ENCODE data around the gene IL17D.

Gene IL17D

DNA sequence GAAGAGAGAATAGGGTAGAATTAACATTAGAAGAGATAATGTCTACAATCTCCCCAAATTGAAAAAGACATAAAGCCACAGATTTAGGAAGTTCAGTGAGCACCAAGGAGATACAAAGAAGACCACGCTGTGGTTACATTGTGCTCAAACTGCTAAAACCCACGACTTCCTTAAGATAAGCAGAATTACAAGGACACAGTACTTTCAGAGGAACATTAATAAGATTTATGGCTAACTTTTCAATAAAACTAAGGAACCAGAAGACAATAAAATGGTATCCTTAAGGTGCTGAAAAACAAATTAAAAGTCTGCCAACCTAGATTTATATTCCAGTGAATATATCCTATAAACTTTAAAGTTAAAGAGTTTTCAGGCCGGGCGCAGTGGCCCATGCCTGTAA, 7.4 kb upstream of the IL17D start:
- DNase-seq: no peak

DNA sequence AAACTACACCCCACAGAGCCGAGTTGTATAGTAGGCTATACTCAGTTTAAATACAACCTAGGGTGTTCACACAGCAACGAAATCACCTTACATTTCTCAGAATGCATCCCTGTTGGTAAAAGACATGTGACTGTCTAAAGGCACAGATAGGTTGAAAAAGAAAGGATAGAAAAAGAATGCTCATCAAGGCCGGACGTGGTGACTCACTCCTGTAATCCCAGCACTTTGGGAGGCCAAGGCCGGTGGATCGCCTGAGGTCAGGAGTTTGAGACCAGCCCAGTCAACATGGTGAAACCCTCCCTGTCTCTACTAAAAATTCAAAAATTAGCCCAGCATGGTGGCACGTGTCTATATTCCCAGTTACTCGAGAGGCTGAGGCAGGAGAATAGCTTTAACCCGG, 3.8 kb upstream of the IL17D start:
- no peak for DNase-seq

DNA sequence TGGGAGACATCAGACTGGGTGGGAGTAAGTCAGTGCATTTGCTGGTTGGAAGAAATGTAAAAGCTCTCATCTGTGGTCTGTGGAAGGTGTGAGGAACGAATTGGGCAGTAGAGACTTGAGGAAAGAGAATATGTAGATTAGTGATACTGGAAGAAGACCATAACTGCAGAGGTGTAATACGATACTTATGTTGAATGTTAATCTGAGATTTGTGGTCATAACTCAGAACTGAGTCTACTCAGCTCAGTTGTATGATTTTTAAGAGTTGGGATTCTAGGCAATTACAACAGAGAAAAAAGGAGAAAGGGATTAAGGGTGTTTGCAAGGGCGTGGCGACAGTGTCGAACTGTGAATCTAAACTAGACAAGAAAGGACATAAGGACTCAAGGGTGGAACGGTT, 3.2 kb upstream of the IL17D start:
- DNase-seq: no peak

DNA sequence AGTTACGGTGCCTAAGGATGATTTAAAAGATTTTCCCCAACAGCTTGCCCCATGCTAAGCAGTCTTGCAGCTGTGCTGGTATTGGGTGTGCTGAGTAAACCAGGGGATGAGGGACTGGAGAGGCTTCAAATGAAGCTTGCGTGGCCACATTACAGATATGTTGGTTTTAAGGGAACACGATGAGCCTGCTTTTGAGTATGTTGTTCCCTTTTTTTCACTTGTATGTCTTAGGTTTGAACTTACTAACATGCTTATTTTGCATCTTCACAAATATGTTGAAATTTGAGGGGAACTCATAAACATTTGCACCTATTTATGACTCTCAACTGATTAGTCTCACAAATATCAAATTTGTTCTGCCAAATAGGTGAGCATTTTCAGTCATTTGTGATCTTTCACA, 2.0 kb upstream of the IL17D start:
- no peak for DNase-seq

DNA sequence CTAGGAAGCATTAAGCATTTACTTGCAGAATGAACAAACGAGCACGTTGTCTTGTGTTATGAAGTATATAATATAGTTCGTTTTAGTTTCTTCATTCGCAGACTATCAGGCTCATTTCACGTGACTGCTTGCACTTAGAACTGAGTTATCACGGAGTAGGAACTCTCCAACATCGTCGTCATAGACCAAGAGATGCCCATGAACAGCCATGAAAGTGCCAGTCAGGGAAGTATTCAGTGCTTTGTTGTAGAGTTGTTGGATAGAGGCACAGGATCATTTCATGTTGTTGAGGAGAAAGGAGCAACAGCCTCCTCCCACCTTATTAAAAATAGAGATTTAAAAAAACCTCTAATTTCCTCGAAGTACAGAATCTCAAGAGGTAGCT, 977 bp upstream of the IL17D start:
- DNase-seq: no peak

DNA sequence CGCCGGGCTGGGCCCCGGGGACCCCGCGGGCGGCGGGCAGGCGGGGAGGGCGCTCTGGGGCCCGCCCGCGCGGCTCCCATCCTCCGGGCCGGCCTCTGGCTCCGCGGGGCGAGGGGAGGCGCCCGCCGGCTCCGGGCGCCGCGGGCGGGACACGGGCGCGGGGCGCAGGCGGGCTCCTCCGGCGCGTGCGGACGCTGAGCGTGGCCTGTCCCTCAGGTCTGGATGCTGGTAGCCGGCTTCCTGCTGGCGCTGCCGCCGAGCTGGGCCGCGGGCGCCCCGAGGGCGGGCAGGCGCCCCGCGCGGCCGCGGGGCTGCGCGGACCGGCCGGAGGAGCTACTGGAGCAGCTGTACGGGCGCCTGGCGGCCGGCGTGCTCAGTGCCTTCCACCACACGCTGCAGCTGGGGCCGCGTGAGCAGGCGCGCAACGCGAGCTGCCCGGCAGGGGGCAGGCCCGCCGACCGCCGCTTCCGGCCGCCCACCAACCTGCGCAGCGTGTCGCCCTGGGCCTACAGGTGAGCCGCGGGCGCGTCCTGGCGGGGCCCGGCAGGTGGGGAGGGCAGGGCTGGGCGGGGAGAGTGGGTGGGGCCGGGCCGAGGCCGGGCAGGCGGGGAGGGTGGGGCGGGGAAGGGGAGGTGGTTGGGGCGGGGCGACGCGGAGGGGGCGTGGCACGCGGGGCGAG, 420 bp downstream of the IL17D start:
- DNase-seq: peak; percentile 24 to 81

DNA sequence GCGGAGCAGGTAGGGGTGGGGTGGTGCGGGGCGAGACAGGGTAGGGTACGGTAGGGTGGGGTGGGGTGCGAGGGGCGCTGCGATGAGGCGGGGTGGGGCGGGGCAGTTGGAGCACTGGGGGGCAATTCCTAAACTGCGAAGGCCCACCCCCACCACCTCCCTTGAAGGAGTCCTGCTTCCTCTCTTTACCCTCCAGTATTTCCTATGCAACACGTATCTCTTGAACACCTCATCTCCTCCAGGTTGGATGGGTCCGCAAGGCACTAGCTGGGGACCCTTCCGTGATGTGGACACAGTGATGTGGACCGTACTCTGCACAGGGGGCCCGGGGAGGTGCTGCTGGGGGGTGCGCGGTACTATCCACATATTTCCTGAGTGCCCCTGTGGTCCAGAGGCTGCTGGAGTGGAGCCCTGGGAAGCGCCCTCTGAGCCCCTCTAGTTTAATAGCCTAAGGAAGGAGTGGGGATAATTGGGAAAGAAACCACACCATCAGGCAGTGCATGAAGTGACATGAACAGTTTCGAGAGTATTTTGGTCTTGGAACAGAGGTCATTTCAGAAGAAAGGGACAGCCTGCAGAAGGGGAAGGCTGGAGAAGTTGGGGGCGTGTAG, 1.1 kb downstream of the IL17D start:
- DNase-seq: no peak

DNA sequence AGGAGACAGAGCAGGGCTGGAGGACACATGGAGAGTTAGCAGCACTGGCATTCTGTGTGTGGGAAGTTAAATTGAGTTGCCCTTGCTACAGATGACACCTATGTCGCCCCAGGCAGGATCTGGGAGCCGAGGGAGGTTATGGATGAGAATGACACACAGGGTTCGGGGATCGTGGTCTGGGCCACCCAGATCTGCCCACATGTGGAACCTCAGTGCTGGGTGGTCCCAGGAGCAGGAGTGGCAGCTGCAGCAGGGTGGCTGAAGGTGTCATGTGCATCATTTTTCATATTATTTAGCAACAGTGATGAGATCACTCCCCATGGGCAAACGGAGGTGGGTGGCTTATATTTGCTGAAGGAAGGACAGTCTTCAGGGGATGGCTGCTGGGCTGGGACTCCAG, 3.2 kb downstream of the IL17D start:
- no peak for DNase-seq

DNA sequence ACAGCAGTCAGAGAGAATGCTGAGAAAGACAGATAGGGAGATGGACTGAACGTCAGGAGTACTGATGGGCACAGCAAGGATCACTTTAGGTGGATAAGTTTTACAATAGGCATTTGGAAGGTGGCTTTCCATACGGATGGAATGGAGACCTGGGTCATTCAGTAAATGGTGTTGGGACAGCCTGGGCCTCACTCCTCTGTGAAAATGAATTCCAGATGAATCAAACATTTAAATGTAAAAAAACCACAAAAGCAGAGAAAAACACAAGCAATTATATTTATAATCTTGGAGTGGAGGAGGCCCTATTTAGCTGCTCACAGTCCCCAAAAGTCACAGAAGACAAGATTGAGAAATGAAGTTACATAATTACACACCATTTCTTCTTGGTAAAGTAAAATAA, 4.7 kb downstream of the IL17D start:
- no peak for DNase-seq

DNA sequence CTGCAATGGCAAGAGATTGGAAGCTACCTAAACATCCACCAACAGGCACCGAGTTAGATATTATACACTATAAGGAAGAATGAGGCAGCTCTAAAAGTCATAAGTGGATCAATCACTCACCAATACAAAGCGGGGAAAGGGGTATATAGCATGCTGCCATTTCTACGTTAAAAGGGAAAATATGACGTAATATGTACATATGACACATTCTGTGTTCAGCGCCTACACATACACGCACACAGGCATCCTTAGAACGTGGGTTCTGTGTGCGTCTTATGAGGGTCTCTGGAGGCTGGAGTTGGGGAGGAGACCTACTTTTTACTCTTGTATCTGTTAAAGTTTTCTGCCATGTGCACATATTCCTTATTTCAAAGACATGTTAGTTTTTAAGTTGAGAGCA, 5.9 kb downstream of the IL17D start:
- DNase-seq: no peak

DNA sequence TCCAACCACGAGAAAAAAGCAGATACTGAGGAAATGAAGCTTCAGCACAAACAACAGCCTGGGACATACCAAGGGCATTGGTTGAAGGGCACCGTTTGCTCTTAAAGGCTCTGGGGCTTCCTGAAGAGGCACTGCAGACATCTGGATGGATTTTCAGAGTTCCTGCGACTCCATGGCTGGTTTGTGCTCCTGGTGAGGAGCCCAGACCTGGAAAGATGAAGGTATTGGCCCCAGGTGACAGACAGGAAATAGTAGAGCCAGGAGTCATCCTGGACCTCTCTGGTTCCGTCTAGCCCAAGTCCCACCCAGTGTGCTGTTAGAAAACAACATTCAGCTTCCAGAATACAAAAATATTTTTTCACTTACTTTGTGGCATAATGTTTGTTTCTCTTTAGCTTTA, 6.3 kb downstream of the IL17D start:
- DNase-seq: no peak

DNA sequence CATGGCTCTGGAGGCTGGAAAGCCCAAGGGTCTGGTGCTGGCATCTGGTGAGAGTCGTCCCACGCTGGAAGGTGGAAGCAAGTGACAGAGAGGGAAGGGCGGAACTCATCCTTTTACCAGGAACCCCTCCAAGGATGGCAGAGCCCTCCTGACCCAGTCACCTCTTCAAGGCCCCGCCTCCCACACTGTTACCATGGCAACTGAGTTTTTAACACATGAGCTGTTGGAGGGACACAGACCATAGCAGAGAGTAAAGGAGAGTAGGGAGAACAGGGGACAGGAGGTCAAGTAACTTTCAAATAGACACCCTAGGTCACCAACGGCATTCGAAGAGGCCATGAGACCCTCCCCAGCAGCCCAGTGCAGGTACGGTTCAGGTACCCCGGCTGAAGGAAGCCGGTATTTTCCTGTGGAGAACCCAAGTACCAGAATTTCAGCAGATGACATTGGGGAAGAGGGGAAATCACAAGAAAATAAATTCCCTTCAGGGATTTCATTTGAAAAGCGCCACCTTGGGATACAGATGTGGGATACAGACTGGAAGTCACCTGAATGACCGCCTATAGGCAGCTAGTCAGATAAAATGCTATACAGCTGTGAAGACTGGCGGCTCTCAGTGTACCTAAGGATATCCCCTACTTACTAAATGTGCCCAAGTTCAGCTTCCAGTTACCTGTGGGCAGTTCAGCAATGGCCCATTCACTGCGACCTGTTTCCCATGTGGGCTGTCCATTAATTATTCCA, 8.0 kb downstream of the IL17D start:
- no peak for DNase-seq

DNA sequence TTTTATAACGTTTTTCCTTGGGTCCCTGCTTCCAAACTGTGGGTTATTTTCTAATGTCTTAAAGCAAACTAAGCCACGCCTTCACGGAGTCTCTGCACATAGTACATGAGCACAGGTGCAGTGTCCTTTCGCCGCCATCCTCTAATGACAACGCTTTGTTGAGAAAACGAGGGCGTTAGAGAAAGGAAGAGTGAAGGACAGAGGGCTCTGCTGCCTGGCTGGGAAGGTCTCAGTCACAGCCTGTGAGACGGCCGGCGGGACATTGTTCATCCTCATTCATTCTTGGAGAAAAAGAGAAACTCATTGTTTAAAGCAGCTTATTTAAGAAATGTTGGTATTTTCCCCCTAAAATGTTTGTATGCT, 9.5 kb downstream of the IL17D start:
- DNase-seq: no peak

DNA sequence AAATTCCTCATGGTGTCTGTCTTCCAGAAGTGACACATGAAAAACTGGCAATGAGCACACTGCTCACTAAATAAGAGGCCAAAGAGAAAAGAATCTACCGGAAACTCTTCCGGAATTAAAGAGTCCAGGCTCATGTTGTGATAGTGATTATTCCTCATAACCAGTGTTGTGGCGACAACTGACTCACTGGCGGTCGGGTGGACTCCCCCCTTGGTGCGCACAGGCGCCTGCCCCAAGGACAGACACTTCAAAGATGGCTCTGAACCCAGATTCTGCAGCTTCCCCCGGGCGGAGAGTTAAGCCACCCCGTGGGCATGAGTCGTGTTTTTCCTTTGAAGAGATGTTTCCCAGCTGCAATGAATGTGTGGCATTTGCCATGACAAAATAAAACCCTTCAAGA, 10.3 kb downstream of the IL17D start:
- DNase-seq: no peak

DNA sequence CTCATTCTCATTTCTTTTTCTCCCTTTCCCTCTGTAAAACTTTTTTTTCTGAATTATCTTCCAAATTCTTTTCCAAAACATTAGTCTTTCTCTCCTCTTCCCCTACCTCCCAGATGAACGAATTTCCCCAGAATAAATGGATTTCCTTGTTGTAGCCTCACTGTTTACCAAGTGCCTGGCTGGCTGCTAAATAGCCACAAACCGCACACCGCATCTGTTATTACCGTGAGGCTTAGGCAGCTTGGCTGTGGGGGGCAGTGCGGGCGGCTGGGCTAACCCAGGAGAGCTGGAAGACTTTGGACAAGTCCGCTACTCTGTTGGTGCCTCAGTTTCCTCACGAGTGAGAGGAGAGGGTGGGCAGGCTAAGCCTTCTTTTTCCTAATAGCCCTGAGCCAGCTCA, 10.7 kb downstream of the IL17D start:
- no peak for DNase-seq

DNA sequence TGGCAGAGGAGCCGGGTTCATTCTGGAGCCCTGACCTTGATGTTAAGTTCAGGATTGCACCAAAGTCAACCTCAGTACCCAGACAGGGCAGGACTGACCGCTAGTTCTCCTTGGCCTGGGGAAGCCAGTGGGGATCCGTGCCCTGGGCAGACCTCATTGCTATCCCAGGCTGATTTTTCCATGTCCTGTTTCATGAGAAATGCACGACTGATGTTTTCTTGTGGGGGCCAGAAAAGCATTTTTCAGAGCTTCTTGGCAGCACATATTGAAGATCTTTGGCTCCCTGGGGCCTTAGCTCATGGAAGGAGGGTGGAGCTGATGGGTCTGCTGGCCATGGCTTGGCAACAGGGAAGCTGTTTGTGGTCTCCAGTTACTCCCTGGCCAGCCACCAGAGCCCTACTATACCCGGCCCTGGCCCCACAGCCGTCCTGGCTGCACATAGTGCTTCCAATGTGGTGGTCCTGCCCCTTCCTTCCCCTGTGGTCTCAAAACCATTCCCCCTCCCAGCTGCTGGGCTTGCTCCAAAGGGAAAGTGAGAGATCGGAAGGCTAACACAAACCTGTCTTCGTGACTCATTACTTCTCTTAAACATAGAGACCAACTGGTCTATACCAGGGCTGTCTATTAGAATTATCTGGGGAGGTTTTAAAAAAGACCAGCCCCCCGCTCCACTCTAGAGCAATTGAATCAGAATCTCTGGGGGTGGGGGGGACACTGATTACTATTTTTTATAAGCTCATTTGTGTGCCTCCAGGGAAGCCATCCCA, 11.2 kb downstream of the IL17D start:
- no peak for DNase-seq

DNA sequence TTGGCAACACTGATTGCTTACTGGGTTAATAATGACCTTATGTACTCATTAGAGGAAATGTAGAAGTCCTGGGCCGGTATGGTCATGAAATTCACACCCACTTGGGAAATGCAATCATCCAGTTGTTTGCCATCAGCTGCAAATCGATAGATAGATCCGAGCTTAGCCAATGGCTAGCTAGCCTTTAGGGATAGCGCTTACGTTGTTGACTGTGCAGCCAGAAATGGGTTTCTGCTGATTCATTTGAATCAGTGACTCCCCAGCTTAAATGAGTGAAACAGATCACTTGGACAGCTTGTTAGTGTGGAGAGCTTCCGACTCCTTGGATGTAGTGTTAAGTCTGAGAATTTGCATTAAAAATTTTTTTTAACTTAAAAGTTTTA, 11.8 kb downstream of the IL17D start:
- DNase-seq: no peak

DNA sequence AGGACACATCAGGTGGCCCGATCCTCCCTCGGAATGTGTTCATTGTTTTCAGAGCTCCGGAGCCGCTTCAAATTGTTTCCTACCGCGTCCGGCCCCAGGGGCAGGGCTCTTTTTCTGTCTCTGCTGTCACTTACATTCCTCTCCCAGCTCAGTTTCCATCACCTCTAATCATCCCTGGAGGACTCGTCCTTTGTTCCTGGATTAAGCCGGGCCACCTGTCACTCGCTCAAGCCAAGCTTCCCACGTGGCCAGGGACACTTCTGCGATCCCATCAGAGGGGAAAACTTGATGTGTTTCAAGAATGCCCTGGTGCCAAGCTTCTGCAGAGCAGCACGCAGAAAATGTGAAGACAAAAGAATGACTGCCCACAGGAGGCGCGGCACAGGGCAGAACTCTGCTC, 13.5 kb downstream of the IL17D start:
- no peak for DNase-seq

DNA sequence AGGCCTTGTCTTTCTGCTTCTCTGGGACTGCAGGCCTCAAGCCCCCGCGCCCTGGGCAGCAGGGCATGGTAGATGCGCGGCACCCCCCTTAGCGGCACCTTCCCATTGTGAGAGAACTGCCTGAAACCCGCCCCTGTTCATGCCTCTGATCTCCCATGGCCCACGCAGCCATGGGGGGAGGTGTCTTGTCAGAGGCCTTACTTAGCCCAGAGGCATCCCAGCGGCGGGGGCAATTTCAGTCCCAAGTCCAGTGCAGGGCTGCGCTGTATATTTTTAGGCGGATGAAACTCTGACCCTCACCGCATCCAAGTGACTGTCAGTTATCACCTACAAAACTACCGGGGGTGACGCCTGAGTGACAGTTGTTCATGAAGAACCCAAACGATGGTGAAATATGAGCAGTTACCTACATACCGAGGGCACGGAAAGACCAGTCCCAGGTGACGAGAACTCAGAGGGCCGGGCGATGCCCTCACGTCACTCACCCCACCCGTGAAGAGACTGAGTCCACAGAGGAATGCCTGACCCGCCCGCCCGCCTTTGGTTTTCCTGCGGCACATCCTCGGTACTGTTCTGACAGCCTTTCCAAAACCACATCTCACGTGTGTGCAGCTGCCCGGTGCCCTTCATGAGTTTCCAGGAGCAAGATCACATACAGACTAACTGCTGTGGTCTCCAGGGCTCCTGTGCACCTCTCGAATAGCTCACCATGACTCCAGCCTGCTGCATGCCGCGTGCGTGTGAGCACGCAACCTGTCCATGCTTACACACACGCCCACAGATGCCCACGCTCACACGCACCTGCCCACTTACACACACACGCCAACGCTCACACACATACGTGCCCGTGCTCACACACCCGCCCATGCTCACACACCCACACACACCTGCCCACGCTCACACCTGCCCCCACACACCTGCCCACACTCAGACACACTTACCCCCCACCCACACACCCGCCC, 14.4 kb downstream of the IL17D start:
- no peak for DNase-seq

DNA sequence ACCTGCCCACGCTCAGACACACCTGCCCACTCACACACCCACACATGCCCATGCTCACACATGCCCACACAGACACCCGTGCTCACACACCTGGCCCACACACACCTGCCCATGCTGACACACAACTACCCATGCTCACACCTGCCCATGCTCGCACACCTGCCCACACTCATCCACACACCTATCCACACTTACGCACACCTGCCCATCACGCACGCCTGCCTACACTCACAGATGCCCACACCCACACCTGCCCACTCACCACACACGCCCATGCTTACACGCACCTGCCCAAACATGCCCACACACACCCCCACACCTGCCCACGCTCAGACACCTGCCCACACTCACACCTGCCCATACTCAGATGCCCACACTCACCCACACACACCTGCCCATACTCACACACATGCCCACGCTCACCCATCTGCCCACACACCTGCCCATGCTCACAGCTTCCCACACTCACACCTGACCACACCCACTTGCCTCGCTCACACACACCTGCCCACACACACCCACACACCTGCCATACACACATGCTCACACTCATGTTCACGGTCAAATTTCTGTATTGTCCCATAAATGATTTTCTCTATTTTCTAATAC, 15.6 kb downstream of the IL17D start:
- no peak for DNase-seq

DNA sequence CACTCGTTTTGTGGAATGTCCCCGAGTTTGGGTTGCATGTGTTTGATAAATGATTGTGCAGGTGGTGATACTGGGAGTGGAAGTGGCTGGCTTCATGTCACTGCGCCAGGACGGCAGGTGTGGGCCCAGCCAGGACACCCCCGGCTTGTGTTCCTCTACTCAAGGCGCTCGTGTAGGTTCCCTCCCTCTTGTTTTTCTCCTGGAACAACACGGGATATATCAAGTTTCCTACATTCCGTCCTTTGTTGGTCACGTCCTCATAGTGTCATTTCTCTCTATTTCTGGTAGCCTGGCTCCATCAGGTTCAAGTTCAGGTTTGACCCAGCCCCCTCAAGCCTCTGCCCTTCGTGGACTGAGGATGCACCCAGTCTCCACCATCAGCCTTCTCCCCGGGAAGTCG, 16.3 kb downstream of the IL17D start:
- DNase-seq: no peak

DNA sequence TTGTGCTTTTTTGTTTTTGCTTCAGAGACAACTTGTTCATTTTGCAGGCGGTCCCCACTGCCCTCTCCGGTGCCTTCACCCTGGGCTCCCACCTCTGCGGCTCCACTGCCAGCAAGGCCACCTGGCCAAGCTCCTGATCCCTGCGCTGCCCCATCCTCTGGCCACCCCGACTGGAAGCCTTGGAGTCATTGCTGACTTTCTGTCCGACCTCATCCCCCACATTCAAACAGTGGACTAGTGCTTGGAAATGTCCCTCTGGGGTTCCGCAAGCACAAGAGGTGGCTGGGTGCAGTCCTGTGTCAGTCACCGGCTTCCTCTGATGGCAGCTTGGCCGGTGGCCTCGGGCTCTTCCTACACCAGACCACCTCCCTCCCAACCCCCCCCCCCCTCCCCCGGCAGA, 17.0 kb downstream of the IL17D start:
- no peak for DNase-seq
